ENCODE results near the gene DHRSX. TPM values are rescaled to one million over a fixed set of nuclear protein-coding genes. Genes with fewer than 3 reads are reported as not detected.
"Not testable (repeated sequence)": the region's sequence is repeated elsewhere in the genome, so short reads cannot be mapped to it uniquely, and the experiment has no call there.

The DHRSX gene
- total RNA-seq, 1 donor from 2014 or later = 42.2 TPM

- Mint-ChIP-seq H3K36me3 (ENCODE audit: unreplicated experiment) (peaks cover 5% of the 10 kb centered on the region), H3K4me1 (ENCODE audit: unreplicated experiment) (peaks cover 8% of the 10 kb centered on the region), H3K27ac (ENCODE audit: unreplicated experiment) (no peak overlapping the region), H3K4me3 (ENCODE audit: unreplicated experiment) (no peak overlapping the region), H3K27me3 (ENCODE audit: unreplicated experiment) (no peaks in the 10 kb centered on the region), H3K9me3 (ENCODE audit: unreplicated experiment) (no peaks in the 10 kb centered on the region)
- no peak for DNase-seq (ENCODE audit: extremely low spot score, unreplicated experiment)
- TF ChIP-seq CTCF (IDR thresholded peaks at IDR 0.05) = no peak
Observed at GRCh38 chrX:2466876-2467656, 33.7 kb downstream of the DHRSX start.

- Mint-ChIP-seq H3K36me3 (ENCODE audit: unreplicated experiment) (peaks cover 5% of the 10 kb centered on the region), H3K27me3 (ENCODE audit: unreplicated experiment) (no peaks in the 10 kb centered on the region), H3K4me3 (ENCODE audit: unreplicated experiment) (no peak overlapping the region), H3K27ac (ENCODE audit: unreplicated experiment) (no peak overlapping the region), H3K9me3 (ENCODE audit: unreplicated experiment) (no peaks in the 10 kb centered on the region), H3K4me1 (ENCODE audit: unreplicated experiment) (peaks cover 16% of the 10 kb centered on the region)
- no peak for TF ChIP-seq CTCF (IDR thresholded peaks at IDR 0.05)
- DNase-seq (ENCODE audit: extremely low spot score, unreplicated experiment) = no peak
Observed at GRCh38 chrX:2464677-2465166, 36.1 kb downstream of the DHRSX start.

GRCh38 chrX:2463973-2464676 is 36.7 kb downstream of the DHRSX start:
- Mint-ChIP-seq H3K36me3 (ENCODE audit: unreplicated experiment) (peaks cover 5% of the 10 kb centered on the region), H3K27me3 (ENCODE audit: unreplicated experiment) (no peaks in the 10 kb centered on the region), H3K27ac (ENCODE audit: unreplicated experiment) (no peak overlapping the region), H3K4me3 (ENCODE audit: unreplicated experiment) (no peak overlapping the region), H3K4me1 (ENCODE audit: unreplicated experiment) (peaks cover 16% of the 10 kb centered on the region), H3K9me3 (ENCODE audit: unreplicated experiment) (no peaks in the 10 kb centered on the region)
- no peak for TF ChIP-seq CTCF (IDR thresholded peaks at IDR 0.05)
- DNase-seq (ENCODE audit: extremely low spot score, unreplicated experiment) = no peak

DNA sequence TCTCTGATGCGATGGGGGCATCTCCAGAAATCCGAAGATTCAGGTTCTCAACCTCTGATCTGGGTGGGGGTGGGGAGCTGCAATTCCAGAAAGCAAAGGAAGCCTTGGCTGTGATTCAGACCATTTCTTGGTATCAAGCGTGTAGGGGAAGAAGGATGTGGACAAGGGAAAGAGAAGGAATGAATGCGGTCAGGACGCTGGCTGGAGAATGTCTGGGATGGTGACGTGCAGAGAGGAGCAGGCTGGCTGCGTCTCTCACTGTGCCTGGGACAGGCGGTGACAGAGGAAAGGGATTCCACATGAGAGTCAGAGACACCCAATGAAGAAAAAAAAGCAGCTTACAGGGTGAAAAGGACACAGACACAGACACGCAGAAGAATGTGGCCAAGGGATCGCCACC is 37.3 kb downstream of the DHRSX start:
- not testable (repeated sequence) for DNase-seq (ENCODE audit: extremely low spot score, unreplicated experiment); H3K4me3 Mint-ChIP-seq (ENCODE audit: unreplicated experiment)

DNA sequence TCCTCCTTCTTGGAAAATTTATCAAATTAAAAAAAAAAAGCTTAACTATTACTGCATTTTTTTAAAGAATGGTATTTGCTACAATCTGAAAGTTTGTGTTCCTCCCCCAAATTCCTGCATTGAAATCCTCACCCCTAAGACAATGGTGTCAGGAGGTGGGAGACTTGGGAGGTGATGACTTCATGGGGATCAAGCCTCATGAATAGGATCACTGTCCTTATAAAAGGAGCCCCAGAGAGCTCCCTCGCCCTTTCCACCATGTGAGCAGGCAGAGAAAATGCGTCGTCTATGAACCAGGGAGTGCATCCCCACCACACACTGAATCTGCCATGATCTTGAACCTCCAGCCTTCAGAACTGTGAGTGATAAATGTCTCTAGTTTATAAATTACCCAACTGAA is 38.0 kb downstream of the DHRSX start:
- Mint-ChIP-seq H3K36me3 (ENCODE audit: unreplicated experiment) (peaks cover 7% of the 10 kb centered on the region), H3K27ac (ENCODE audit: unreplicated experiment) (no peak overlapping the region)

More for the DNA sequence above, 37.3 kb downstream of the DHRSX start:
- not testable (repeated sequence) for H3K9me3 Mint-ChIP-seq (ENCODE audit: unreplicated experiment); H3K27me3 Mint-ChIP-seq (ENCODE audit: unreplicated experiment); H3K36me3 Mint-ChIP-seq (ENCODE audit: unreplicated experiment); H3K27ac Mint-ChIP-seq (ENCODE audit: unreplicated experiment)
- H3K4me1 Mint-ChIP-seq (ENCODE audit: unreplicated experiment) = peaks cover 16% of the 10 kb centered on the region

More for the DNA sequence above, 38.0 kb downstream of the DHRSX start:
- no peak overlapping the region for H3K4me3 Mint-ChIP-seq (ENCODE audit: unreplicated experiment)
- no peak for DNase-seq (ENCODE audit: extremely low spot score, unreplicated experiment)
- H3K4me1 Mint-ChIP-seq (ENCODE audit: unreplicated experiment) = peaks cover 16% of the 10 kb centered on the region
- no peak for TF ChIP-seq CTCF (IDR thresholded peaks at IDR 0.05)
- no peaks in the 10 kb centered on the region for H3K9me3 Mint-ChIP-seq (ENCODE audit: unreplicated experiment)
- no peaks in the 10 kb centered on the region for H3K27me3 Mint-ChIP-seq (ENCODE audit: unreplicated experiment)

Measured in osteocyte (in vitro differentiated cells).